ENCODE measurements around the gene USP15.

- TF ChIP-seq, protein P1, sequence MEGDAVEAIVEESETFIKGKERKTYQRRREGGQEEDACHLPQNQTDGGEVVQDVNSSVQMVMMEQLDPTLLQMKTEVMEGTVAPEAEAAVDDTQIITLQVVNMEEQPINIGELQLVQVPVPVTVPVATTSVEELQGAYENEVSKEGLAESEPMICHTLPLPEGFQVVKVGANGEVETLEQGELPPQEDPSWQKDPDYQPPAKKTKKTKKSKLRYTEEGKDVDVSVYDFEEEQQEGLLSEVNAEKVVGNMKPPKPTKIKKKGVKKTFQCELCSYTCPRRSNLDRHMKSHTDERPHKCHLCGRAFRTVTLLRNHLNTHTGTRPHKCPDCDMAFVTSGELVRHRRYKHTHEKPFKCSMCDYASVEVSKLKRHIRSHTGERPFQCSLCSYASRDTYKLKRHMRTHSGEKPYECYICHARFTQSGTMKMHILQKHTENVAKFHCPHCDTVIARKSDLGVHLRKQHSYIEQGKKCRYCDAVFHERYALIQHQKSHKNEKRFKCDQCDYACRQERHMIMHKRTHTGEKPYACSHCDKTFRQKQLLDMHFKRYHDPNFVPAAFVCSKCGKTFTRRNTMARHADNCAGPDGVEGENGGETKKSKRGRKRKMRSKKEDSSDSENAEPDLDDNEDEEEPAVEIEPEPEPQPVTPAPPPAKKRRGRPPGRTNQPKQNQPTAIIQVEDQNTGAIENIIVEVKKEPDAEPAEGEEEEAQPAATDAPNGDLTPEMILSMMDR (IDR thresholded peaks at IDR 0.05) = no peak
- no peak for TF ChIP-seq POLR2A (IDR thresholded peaks at IDR 0.05)
These were observed 115.4 kb downstream of the USP15 start for GRCh38 chr12:62375603-62376002.
